HPDE6-E6E7 (cell line): ENCODE results near the gene HLCS.

Source experiments
- DNase-seq: peaks from one replicate; pipeline ENCODE4 v3.0.0; 2011; ENCODE audit warnings: missing footprints; ENCODE audit errors: extremely low spot score

HLCS gene

GRCh38 chr21:36724660-36725059, 241.8 kb downstream of the HLCS start:
- DNase-seq: no peak

GRCh38 chr21:36723371-36723881, 243.0 kb downstream of the HLCS start:
- DNase-seq: no peak

- DNase-seq: no peak
Observed at GRCh38 chr21:36722370-36723368, 243.8 kb downstream of the HLCS start.

- no peak for DNase-seq
Observed at GRCh38 chr21:36721817-36722216, 244.7 kb downstream of the HLCS start.

GRCh38 chr21:36719614-36720013, 246.9 kb downstream of the HLCS start:
- no peak for DNase-seq

- DNase-seq: peak; percentile 66
Observed at GRCh38 chr21:36718951-36719501, 247.4 kb downstream of the HLCS start.

GRCh38 chr21:36717976-36718375, 248.5 kb downstream of the HLCS start:
- no peak for DNase-seq

GRCh38 chr21:36716836-36717235, 249.6 kb downstream of the HLCS start:
- DNase-seq: no peak

GRCh38 chr21:36716387-36716786, 250.1 kb downstream of the HLCS start:
- no peak for DNase-seq

GRCh38 chr21:36713746-36714145, 252.7 kb downstream of the HLCS start:
- DNase-seq: no peak

- DNase-seq: no peak
Observed at GRCh38 chr21:36710729-36711048, 255.8 kb downstream of the HLCS start.

- no peak for DNase-seq
Observed at GRCh38 chr21:36709868-36710728, 256.4 kb downstream of the HLCS start.

GRCh38 chr21:36709030-36709867, 257.2 kb downstream of the HLCS start:
- DNase-seq: no peak

GRCh38 chr21:36708286-36709029, 258.0 kb downstream of the HLCS start:
- DNase-seq: no peak

GRCh38 chr21:36707763-36708285, 258.6 kb downstream of the HLCS start:
- no peak for DNase-seq

- DNase-seq: no peak
Observed at GRCh38 chr21:36706951-36707762, 259.3 kb downstream of the HLCS start.

GRCh38 chr21:36706482-36706852, 260.0 kb downstream of the HLCS start:
- no peak for DNase-seq

GRCh38 chr21:36705679-36706481, 260.6 kb downstream of the HLCS start:
- DNase-seq: no peak
